Epithelial cell of proximal tubule (primary cell): Measurements from ENCODE around the gene SLC49A3. TPM values are rescaled to one million over a fixed set of nuclear protein-coding genes. Genes with fewer than 3 reads are reported as not detected.

ENCODE experiments used
- DNase-seq: peaks from one replicate; pipeline ENCODE4 v3.0.0-alpha.2; 2011; ENCODE audit warnings: low read depth
- H3K4me3 ChIP-seq: 2 replicates; pipeline ENCODE4 v1.5.1; 2011; ENCODE audit warnings: low read depth, mild to moderate bottlenecking, low read length
- total RNA-seq: library from RNA; depleted of rRNA; stranded (reverse); fragments of >200 nt; gene quantifications from 2 replicates; pipeline ENCODE4 v1.2.3, GENCODE V29; 2015
- TF ChIP-seq, protein P1 (sequence below): conservative IDR thresholded peaks from 2 replicates; pipeline ENCODE4 v1.5.1; 2012; ENCODE audit warnings: low read depth, mild to moderate bottlenecking, low read length

Gene SLC49A3
- total RNA-seq, 1 donor from 2014 or later, result 4.1 TPM

- no peak for DNase-seq
- H3K4me3 ChIP-seq, result no peak overlapping the region
- TF ChIP-seq, protein P1, sequence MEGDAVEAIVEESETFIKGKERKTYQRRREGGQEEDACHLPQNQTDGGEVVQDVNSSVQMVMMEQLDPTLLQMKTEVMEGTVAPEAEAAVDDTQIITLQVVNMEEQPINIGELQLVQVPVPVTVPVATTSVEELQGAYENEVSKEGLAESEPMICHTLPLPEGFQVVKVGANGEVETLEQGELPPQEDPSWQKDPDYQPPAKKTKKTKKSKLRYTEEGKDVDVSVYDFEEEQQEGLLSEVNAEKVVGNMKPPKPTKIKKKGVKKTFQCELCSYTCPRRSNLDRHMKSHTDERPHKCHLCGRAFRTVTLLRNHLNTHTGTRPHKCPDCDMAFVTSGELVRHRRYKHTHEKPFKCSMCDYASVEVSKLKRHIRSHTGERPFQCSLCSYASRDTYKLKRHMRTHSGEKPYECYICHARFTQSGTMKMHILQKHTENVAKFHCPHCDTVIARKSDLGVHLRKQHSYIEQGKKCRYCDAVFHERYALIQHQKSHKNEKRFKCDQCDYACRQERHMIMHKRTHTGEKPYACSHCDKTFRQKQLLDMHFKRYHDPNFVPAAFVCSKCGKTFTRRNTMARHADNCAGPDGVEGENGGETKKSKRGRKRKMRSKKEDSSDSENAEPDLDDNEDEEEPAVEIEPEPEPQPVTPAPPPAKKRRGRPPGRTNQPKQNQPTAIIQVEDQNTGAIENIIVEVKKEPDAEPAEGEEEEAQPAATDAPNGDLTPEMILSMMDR, result no peak
Observed at GRCh38 chr4:686413-687040, 2.4 kb downstream of the SLC49A3 start.

GRCh38 chr4:685679-686412 lies 3.1 kb downstream of the SLC49A3 start:
- TF ChIP-seq, protein P1, result no peak
- no peak overlapping the region for H3K4me3 ChIP-seq
- no peak for DNase-seq

- no peak overlapping the region for H3K4me3 ChIP-seq
- DNase-seq, result no peak
- TF ChIP-seq, protein P1, result no peak
Observed at GRCh38 chr4:684623-685327, 4.2 kb downstream of the SLC49A3 start.

GRCh38 chr4:683982-684622 lies 4.8 kb downstream of the SLC49A3 start:
- DNase-seq, result no peak
- H3K4me3 ChIP-seq, result no peak overlapping the region
- TF ChIP-seq, protein P1, result peak; percentile 78

DNA sequence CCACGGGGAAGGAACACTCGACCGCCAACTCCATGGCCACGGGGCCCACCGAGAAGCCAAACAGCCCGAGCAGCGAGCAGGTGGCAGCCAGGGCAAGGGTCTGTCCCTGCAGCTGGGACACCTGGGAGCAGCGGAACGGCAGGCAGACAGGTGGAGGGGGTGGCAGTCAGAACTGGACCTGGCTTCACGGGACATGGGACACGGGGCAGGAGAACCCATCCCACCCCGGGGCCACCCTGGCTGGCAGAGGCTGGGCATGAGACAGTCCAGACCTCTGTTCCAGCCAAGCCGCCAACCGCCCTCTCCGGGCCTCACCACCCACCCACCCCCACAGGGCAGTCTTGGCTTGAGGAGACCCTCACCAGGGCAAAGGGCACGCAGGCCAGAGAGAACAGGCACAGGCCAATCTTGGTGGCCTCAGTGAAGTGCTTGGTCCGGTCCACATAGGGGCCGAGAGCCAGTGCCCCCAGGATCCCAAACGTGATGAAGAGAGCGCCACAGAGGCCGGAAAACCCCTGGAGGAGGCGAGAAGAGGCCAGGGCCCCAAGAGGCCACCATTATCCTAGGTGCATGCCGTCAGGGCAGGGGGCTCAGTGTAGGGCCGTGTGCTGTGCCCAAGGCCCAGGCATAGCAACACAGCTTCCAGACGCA lies 5.6 kb downstream of the SLC49A3 start:
- DNase-seq, result no peak
- TF ChIP-seq, protein P1, result no peak
- H3K4me3 ChIP-seq, result no peak overlapping the region

- DNase-seq, result no peak
- H3K4me3 ChIP-seq, result no peak overlapping the region
Observed at GRCh38 chr4:682490-683172, 6.3 kb downstream of the SLC49A3 start.

More at GRCh38 chr4:682490-683172, 6.3 kb downstream of the SLC49A3 start:
- TF ChIP-seq, protein P1, result no peak
